HepG2 (cell line): ENCODE results near the gene IKZF5. TPM values are rescaled to one million over a fixed set of nuclear protein-coding genes. Genes with fewer than 3 reads are reported as not detected.
A peak's percentile ranks its signal among the peaks of the same experiment; 100 is the strongest.

Experiments used
- ATAC-seq: fragments of 200-7000 bp; cut with Tn5 transposase; 3 replicates; pipeline ENCODE4 v1.9.1; 2020; ENCODE audit warnings: mild to moderate bottlenecking, moderate library complexity
- BruUV-seq: library from RNA; stranded (reverse); fragments of 400-500 nt; replicated peaks from 2 replicates; lab custom pipeline; 2021; lab: Mats Ljungman, UMichigan
- CTCF ChIA-PET: fragments of 300-600 bp; formaldehyde crosslinking; extraction: SDS; loops from one replicate; lab custom pipeline; 2021; ENCODE audit warnings: low total read pairs, inconsistent platforms, low intra/inter-chr PET ratio; lab: Yijun Ruan, JAX
- POLR2A ChIA-PET: fragments of 350-600 bp; sonication (Branson Sonifier 250); formaldehyde crosslinking; loops from one replicate; lab custom pipeline; 2020; ENCODE audit warnings: antibody characterized with exemption, inconsistent platforms; lab: Yijun Ruan, JAX
- DNase-seq: peaks from one replicate; pipeline ENCODE4 v3.0.0-alpha.2; 2015; ENCODE audit warnings: low spot score
- FAIRE-seq: peaks from 3 replicates; lab custom pipeline; 2011; peaks lifted over from hg19 to GRCh38; lab: Jason Lieb, UNC
- H2AFZ ChIP-seq: one replicate; pipeline ENCODE4 v1.6.1; 2011; ENCODE audit warnings: low read length, inconsistent platforms
- H3K27ac ChIP-seq: fragments of 300-600 bp; 3 replicates; pipeline ENCODE4 v1.8.0; 2011; ENCODE audit warnings: mixed run types, mild to moderate bottlenecking, mixed read lengths, low read length, inconsistent platforms; ENCODE audit not compliant: insufficient read depth; ENCODE audit errors: extremely low read length
- H3K27me3 ChIP-seq, 2 experiments: fragments of 200-600 bp in 1 of 2; 2 replicates in 1 of 2; 3 replicates in 1 of 2; pipeline versions ENCODE4 v1.6.0 to v1.8.0; 2011; ENCODE audit warnings: low read length in 2 of 2, mild to moderate bottlenecking in 2 of 2, moderate library complexity in 2 of 2, inconsistent platforms in 1 of 2; ENCODE audit not compliant: insufficient read depth in 2 of 2, control insufficient read depth in 1 of 2
- H3K36me3 ChIP-seq, 2 experiments: fragments of 200-600 bp in 1 of 2; replicated peaks in 1 of 2; 2 replicates in 1 of 2; 3 replicates in 1 of 2; pipeline versions ENCODE4 v1.5.1 to v1.8.0; 2011; ENCODE audit warnings: low read length in 2 of 2, inconsistent platforms in 1 of 2; ENCODE audit not compliant: insufficient read depth in 2 of 2, control insufficient read depth in 1 of 2
- H3K4me1 ChIP-seq: 2 replicates; pipeline ENCODE4 v1.5.1; 2012; ENCODE audit warnings: low read length, inconsistent platforms; ENCODE audit not compliant: insufficient read depth
- H3K4me2 ChIP-seq: 2 replicates; pipeline ENCODE4 v1.6.0; 2011; ENCODE audit warnings: low read depth, low read length, inconsistent platforms
- H3K4me3 ChIP-seq, 3 experiments: fragments of 200-600 bp in 1 of 3; sonication (generic), shearing (Covaris generic) in 1 of 3; replicated peaks in 1 of 3; 2 replicates each; pipeline ENCODE4 v1.5.1; 2011 to 2016; ENCODE audit warnings: low read length in 3 of 3, inconsistent platforms in 2 of 3, low read depth in 2 of 3, mild to moderate bottlenecking in 2 of 3, control low read depth in 1 of 3, mixed read lengths in 1 of 3; ENCODE audit not compliant: insufficient read depth in 1 of 3
- H3K79me2 ChIP-seq: one replicate; pipeline ENCODE4 v1.6.1; 2011; ENCODE audit warnings: low read length, inconsistent platforms; ENCODE audit not compliant: insufficient read depth
- H3K9ac ChIP-seq: 2 replicates; pipeline ENCODE4 v1.6.0; 2011; ENCODE audit warnings: mild to moderate bottlenecking, low read depth, low read length, inconsistent platforms; ENCODE audit not compliant: insufficient read depth
- H3K9me3 ChIP-seq: 2 replicates; pipeline ENCODE4 v1.5.1; 2012; ENCODE audit warnings: mild to moderate bottlenecking, low read length
- H4K20me1 ChIP-seq: 2 replicates; pipeline ENCODE4 v1.6.0; 2011; ENCODE audit warnings: inconsistent platforms, mild to moderate bottlenecking, low read length, moderate library complexity; ENCODE audit not compliant: insufficient read depth
- BHLHE40 ChIP-seq: IDR thresholded peaks from 2 replicates; pipeline ENCODE4 v1.6.1; 2011; ENCODE audit warnings: low read length, improper control_type of control experiment
- ERF ChIP-seq: IDR thresholded peaks from 2 replicates; pipeline ENCODE4 v1.6.1; 2018; ENCODE audit warnings: missing biosample characterization, missing genetic modification reagents
- FOSL2 ChIP-seq: sonication (generic); formaldehyde crosslinking; IDR thresholded peaks from 2 replicates; pipeline ENCODE4 v1.4.0; 2020; ENCODE audit warnings: missing genetic modification reagents
- FOXP1 ChIP-seq, 2 experiments: fragments of 450-650 bp in 1 of 2; IDR thresholded peaks; 2 replicates each; pipeline ENCODE4 v1.6.1; 2017 to 2018; ENCODE audit warnings: antibody characterized with exemption in 1 of 2
- POGZ ChIP-seq: sonication (generic); formaldehyde crosslinking; IDR thresholded peaks from 2 replicates; pipeline ENCODE4 v1.4.0; 2020; ENCODE audit warnings: mild to moderate bottlenecking, missing genetic modification reagents
- SKI ChIP-seq: fragments of 450-650 bp; IDR thresholded peaks from one replicate; pipeline ENCODE4 v1.6.1; 2018; ENCODE audit warnings: mild to moderate bottlenecking; ENCODE audit not compliant: partially characterized antibody
- ZNF160 ChIP-seq: sonication (generic); formaldehyde crosslinking; IDR thresholded peaks from 2 replicates; pipeline ENCODE4 v1.8.0; 2022; ENCODE audit warnings: mild to moderate bottlenecking, inconsistent platforms, missing genetic modification reagents
- ZNF256 ChIP-seq: sonication (generic); formaldehyde crosslinking; conservative IDR thresholded peaks from 2 replicates; pipeline ENCODE4 v1.4.0; 2020; ENCODE audit warnings: missing genetic modification reagents
- WGBS: methylation state at CpG from one replicate; pipeline ENCODE4 v1.1.6; 2017; ENCODE audit warnings: low lambda C conversion rate; 5-methylcytosine and 5-hydroxymethylcytosine counted together
- in situ Hi-C: cut with HindIII; loops from 2 replicates; pipeline ENCODE4 v1.10.0; 2017; ENCODE audit warnings: low pct_unique_long_range_greater_than_20kb; ENCODE audit not compliant: extremely low pct_ligation_motif_present
- intact Hi-C: fragments of 100-400 bp; cut with micrococcal nuclease; formaldehyde crosslinking; loops from one replicate; pipeline ENCODE4 v1.10.0; 2022; ENCODE audit not compliant: unreplicated experiment
- polyA plus RNA-seq, 8 experiments: library from polyadenylated mRNA; depleted of rRNA in 3 of 8; stranded (reverse) in 7 of 8; unstranded in 1 of 8; fragments of >200 nt; fragmentation: Illumina TruSeq in 4 of 8; extraction: Trizol in 4 of 8; gene quantifications; 2 replicates each; pipeline versions ENCODE4 v1.2.1 to v1.2.3, GENCODE V29; 2011 to 2016; ENCODE audit warnings: low read depth in 4 of 8, missing spikeins in 1 of 8, mixed read lengths in 1 of 8; ENCODE audit not compliant: insufficient read depth in 1 of 8
- total RNA-seq, 5 experiments: library from RNA; depleted of rRNA; stranded (reverse); fragments of >200 nt; fragmentation: Illumina TruSeq; extraction: Trizol; gene quantifications; 2 replicates each; pipeline ENCODE4 v1.2.3, GENCODE V29; 2016; ENCODE audit warnings: low read depth in 1 of 5
- TF ChIP-seq, protein P1 (sequence below), 2 experiments: sonication (generic) in 1 of 2; formaldehyde crosslinking in 1 of 2; IDR thresholded peaks; 2 replicates each; pipeline versions ENCODE4 v1.5.1 to v1.6.1; 2011 to 2020; ENCODE audit warnings: borderline replicate concordance in 1 of 2, low read depth in 1 of 2, low read length in 1 of 2, mild to moderate bottlenecking in 1 of 2, missing genetic modification reagents in 1 of 2, moderate library complexity in 1 of 2

Gene IKZF5
- total and polyA plus RNA-seq, 2 of the 13 experiments (the other 11 are each of a cell fraction or from before 2014, with no cell fraction given) = 3.7 to 12.0 TPM

DNA sequence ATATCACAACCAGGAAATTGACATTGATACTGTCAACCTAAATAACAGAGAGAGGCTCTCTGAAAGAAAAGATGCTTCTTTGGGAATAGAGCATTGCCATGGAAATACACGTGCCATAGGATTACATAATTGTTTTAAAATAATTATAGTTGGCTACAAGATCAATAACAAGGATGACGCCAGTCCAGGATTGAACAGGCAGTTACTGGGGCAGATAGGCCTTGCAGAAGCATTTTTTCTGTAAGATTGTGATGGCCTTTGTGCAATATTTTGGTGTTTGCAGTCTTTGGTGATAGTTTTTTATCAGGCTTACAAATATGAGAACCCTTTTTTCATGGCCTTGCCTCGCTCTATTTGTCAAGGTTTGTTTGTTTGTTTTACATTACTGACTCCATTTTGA lies 10.7 kb upstream of the IKZF5 start (continued):
- no peak for TF ChIP-seq FOSL2 (CRISPR knock-in tag)
- TF ChIP-seq ERF (CRISPR knock-in tag) = no peak
- peak; percentile 45; the same call in 1 of the 2 replicates for TF ChIP-seq BHLHE40
- no peak for TF ChIP-seq POGZ (CRISPR knock-in tag)
- TF ChIP-seq FOXP1 (IDR thresholded peaks at IDR 0.05) = no peak
- 0 out of 2 replicates have a peak, but pooled peaks have one; percentile 7 for TF ChIP-seq FOXP1 (CRISPR knock-in tag; IDR thresholded peaks at IDR 0.05)
- no peak for TF ChIP-seq SKI
- TF ChIP-seq, protein P1, sequence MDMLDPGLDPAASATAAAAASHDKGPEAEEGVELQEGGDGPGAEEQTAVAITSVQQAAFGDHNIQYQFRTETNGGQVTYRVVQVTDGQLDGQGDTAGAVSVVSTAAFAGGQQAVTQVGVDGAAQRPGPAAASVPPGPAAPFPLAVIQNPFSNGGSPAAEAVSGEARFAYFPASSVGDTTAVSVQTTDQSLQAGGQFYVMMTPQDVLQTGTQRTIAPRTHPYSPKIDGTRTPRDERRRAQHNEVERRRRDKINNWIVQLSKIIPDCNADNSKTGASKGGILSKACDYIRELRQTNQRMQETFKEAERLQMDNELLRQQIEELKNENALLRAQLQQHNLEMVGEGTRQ (IDR thresholded peaks at IDR 0.05; ENCODE audit: low read depth, low read length) = no peak
- TF ChIP-seq, protein P1 (CRISPR knock-in tag; IDR thresholded peaks at IDR 0.05; ENCODE audit: borderline replicate concordance) = no peak
- no peak for TF ChIP-seq ZNF256 (CRISPR knock-in tag)

DNA sequence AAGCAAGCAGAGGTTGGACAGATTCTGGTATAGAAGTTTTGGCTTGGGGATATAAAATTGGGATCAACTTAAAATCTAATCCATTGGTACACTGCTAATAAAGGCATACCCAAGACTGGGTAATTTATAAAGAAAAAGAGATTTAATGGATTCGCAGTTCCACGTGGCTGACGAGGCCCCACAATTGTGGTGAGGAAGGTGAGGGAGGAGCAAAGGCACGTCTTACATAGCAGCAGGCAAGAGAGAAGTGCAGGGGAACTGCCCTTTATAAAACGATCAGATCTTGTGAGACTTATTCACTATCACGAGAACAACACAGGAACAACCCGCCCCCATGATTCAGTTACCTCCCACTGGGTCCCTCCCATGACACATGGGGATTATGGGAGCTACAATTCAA lies 9.9 kb upstream of the IKZF5 start:
- ATAC-seq (no peak), FAIRE-seq (no peak), DNase-seq (no peak)
- ChIA-PET CTCF (no interaction called here), POLR2A (interaction anchor here (6.5 kb wide), 1 partner anchor 8 kb away, joined by 131 read pairs; the partner anchor contains the start of genes ACADSB and IKZF5)
- peaks cover 98% of the 10 kb centered on the region for H3K4me1 ChIP-seq
- no TSS peak for BruUV-seq
- WGBS = 94% methylated on average over 7 of the region's 7 CpGs
- no peak overlapping the region; the same call in 1 of the 2 replicates for H3K4me2 ChIP-seq
- peak overlapping the region; percentile 87 for H3K27ac ChIP-seq
- peaks cover 73% of the 10 kb centered on the region for H3K79me2 ChIP-seq
- no peaks in the 10 kb centered on the region; the same call in 1 of the 2 replicates for H4K20me1 ChIP-seq
- H3K27me3 ChIP-seq = no peaks in the 10 kb centered on the region
- H3K9me3 ChIP-seq = no peaks in the 10 kb centered on the region
- TF ChIP-seq POGZ (CRISPR knock-in tag) (peak; percentile 35; the same call in 1 of the 2 replicates), ZNF160 (CRISPR knock-in tag) (no peak)
- in situ Hi-C loops = no loop called here
- peaks cover 2 to 6% of the 10 kb centered on the region in 2 experiments; a peak in 3 of 5 replicates for H3K36me3 ChIP-seq
- no peak overlapping the region for H2AFZ ChIP-seq
- H3K4me3 ChIP-seq = no peak overlapping the region
- intact Hi-C loops = no loop called here
- no peak overlapping the region for H3K9ac ChIP-seq
